NCI-H2227 (cell line): ENCODE data around the gene UPK3A.
"Not testable (repeated sequence)": the region's sequence is repeated elsewhere in the genome, so short reads cannot be mapped to it uniquely, and the experiment has no call there.

Experiments used
- DNase-seq: peaks from one replicate; lab custom pipeline; 2025; ENCODE audit not compliant: unreplicated experiment; lab: John Stamatoyannopoulos, UW

The UPK3A gene

GRCh38 chr22:45278125-45278524 lies 6.6 kb upstream of the UPK3A start:
- no peak for DNase-seq

DNA sequence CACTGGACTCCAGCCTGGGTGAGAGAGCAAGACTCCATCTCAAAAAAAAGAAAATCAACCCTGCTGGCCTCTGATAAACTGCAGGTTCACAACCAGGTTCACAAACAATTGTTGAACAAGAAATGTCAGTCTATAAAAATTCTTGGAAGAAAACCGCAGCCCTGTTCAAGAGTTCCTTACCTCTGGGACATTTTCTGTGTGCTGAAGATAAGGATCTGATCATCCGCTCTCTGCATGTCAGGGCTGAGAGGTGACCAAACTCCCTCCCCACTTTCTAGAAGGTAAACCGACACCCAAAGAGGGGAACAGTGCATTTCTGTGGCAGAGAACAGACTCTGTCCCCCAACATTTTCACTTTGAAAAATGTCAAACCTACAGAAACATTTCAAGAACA lies 4.2 kb upstream of the UPK3A start:
- DNase-seq: no peak

DNA sequence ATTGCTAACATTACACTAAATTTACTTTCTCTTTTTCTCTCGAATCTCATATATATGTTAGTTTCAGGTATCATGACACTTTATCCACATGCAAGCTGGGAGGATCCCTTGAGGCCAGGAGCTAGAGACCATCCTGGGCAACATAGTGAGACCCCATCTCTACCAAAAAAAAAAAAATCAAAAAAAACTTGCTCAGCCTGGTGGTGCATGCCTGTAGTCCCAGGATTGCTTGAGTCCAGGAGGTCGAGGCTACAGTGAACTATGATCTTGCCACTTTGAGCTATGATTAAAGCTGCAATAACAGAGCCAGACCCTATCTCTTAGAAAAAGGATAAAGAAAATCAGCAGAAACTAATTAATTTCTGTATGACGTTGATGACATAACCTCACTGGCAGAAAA lies 3.7 kb upstream of the UPK3A start:
- no peak for DNase-seq

GRCh38 chr22:45285263-45286058 lies 712 bp downstream of the UPK3A start:
- no peak for DNase-seq

- DNase-seq: no peak
Observed at GRCh38 chr22:45286854-45287551, 2.3 kb downstream of the UPK3A start.

DNA sequence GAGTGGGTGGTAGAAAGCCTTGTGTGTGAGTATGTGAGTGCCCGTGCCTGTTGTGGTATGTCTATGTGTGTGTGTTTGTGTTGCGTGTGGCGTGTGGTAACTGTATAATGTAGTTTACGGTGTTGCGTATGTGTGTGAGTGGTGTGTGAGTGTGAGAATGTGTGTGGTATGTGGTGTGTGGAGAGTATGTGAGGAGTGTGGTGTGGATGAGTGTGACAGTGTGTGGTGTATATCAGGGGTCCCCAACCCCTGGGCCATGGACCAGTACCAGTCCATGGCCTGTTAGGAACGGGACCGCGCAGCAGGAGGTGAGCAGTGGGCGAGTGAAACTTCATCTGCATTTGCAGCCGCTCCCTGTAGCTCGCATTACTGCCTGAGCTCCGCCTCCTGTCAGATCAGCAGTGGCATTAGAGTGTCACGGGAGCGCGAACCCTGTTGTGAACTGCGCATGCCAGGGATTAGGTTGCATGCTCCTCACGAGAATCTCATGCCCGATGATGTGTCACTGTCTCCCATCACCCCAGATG lies 5.7 kb downstream of the UPK3A start:
- peak; percentile 21 for DNase-seq

DNA sequence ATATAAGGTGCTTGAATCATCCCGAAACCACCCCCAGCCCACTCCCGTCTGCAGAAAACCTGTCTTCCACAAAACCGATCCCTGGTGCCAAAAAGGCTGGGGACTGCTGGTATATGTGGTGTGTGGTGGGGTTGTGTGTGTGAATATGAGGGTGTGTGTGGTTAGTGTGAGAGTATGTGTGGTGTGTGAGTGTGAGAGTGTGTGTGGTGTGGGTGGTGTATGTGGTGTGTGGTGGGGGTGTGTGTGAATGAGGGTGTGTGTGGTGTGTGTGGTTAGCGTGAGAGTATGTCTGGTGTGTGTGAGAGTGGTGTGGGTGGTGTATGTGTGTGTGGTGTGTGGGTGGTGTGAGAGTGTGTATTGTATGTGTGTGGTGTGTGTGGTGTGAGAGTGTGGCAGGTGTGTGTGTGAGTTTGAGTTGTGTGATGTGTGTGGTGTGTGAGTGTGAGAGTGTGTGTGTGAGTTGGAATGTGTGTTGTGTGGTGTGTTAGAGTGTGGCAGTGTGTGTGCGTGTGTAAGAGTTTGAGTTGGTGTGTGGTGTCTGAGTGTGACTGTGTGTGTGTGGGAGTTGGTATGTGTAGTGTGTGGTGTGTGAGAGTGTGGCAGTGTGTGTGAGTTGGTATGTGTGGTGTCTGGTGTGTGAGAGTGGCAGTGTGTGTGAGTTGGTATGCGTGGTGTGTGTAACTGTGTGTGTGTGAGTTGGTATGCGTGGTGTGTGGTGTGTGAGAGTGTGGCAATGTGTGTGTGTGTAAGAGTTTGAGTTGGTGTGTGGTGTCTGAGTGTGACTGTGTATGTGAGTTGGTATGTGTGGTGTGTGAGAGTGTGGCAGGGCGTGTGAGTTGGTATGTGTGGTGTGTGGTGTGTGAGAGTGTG lies 6.5 kb downstream of the UPK3A start:
- no peak for DNase-seq

- DNase-seq: no peak
Observed at GRCh38 chr22:45291931-45292290, 7.2 kb downstream of the UPK3A start.

DNA sequence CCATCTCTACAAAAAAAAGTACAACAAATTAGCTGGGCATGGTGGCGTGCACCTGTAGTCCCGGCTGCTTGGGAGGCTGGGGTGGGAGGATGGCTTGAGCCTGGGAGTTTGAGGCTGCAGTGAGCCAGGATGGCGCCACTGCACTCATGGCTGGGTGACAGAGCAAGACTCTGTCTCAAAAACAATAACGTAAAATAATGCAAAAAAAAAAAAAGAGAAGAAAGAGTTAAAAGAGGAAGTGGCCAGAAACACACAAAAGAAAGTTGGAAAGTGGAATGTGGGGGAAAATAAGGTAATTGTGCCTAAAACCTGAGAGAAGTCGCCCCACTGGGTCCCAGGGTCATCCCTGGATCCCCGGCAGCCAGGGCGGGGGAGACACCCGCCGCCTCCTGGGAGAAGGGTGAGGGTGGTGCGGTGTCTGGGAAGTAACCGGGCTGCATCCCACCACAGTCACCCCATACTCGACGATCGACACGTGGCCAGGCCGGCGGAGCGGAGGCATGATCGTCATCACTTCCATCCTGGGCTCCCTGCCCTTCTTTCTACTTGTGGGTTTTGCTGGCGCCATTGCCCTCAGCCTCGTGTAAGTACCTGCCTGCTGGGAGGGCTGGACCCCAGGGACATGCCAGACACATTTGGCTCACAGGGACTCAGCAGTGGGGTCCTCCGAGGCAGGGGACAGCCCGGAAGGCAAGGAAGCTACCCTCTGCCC lies 8.1 kb downstream of the UPK3A start:
- DNase-seq: no peak

DNA sequence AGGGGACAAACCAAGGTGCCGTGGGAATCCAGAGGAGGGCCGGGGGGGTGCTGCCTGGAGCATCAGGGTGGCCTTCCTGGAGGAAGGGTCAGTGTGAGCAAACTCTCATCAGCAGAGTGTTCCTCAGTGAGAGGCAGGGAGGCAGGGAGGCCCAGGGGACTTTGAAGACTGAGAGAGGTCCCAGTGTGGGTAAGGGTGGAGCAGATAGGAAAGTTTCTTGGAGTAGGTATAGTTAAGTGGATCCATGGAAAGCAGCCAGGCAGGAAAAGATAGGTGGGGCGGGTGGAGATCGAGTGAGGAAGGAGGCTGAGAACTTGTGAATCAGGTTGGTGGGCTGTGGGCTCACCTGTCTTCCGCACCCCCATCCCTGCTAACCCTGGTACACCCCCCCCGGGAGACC lies 9.3 kb downstream of the UPK3A start:
- no peak for DNase-seq

DNA sequence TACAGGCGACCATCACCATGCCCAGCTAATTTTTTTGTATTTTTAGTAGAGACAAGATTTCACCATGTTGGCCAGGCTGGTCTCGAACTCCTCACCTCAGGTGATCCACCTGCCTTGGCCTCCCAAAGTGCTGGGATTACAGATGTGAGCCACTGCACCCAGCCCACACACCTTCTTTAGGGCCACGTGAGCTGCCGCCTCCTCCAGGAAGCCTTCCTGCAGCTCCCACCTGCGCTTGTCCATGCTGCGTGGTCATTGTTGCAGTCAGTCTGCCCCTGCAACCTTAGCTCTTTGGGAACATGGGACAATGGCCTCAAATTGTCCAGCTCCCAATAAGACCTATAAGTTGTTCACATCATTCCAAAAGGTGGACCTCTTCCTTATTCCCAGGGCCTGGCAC lies 10.3 kb downstream of the UPK3A start:
- not testable (repeated sequence) for DNase-seq

- no peak for DNase-seq
Observed at GRCh38 chr22:45295492-45295891, 10.7 kb downstream of the UPK3A start.

DNA sequence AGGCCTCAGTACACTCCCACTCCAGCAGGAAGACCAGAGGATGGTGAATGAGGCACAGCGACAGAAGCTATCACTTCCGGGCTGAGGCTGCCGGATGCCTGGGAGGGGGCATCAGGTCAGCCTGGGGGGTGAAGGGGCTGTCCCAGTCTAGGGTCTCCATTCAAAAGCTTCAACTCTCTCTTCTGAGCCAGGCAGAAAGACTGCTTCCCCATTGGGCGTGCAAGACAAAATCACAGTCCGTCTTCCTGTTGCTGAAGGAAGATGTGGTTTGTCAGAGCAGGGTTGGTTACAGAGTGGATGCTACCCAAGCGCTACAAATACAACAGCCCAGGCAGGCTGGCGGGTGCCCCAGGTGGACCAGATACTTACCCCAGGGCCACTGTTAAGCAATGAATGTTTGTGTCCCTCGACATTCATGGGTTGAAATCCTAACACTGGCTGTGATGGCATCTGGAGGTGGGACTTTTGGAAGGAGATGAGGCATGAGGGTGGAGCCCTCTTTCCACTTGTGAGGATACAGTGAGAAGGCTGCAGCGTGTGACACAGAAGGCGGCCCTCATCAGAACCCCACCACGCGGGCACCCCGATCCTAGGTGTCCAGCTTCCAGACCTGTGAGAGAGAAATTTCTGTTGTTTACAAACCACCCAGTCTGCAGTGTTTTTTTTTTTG lies 12.0 kb downstream of the UPK3A start:
- no peak for DNase-seq

- DNase-seq: no peak
Observed at GRCh38 chr22:45298934-45299505, 14.3 kb downstream of the UPK3A start.

- DNase-seq: no peak
Observed at GRCh38 chr22:45302751-45303150, 18.0 kb downstream of the UPK3A start.

DNA sequence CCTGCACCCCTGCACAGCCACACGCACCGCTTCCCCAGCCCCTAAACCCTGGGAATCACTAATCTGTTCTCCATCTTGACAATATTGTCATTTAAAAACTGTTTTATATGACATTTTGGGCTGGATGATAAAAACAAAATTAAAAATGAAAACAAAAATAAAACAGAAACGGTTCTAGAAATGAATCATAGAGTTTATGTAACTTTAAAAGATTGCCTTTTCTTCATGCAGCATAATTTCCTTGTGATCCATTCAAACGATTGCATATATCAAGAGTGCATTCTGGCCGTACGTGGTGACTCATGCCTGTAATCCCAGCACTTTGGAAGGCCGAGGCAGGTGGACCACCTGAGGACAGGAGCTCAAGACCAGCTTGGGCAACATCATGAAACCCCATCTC lies 18.4 kb downstream of the UPK3A start:
- DNase-seq: no peak

GRCh38 chr22:45304971-45305370 lies 20.2 kb downstream of the UPK3A start:
- DNase-seq: no peak

- no peak for DNase-seq
Observed at GRCh38 chr22:45305456-45306075, 20.8 kb downstream of the UPK3A start.

GRCh38 chr22:45306139-45306538 lies 21.4 kb downstream of the UPK3A start:
- DNase-seq: no peak
